ENCODE results near the gene DPP7. TPM values are rescaled to one million over a fixed set of nuclear protein-coding genes. Genes with fewer than 3 reads are reported as not detected.
A peak's percentile ranks its signal among the peaks of the same experiment; 100 is the strongest.
"Not testable (repeated sequence)": the region's sequence is repeated elsewhere in the genome, so short reads cannot be mapped to it uniquely, and the experiment has no call there.

The DPP7 gene
- total RNA-seq, 2 donors from 2014 or later, result 165 to 188 TPM

- Histone ChIP-seq H3K4me3 (no peak overlapping the region), H3K27me3 (peaks cover 12 to 15% of the 10 kb centered on the region in 2 donors), H3K9me3 (no peaks in the 10 kb centered on the region), H3K27ac (no peak overlapping the region), H3K36me3 (no peaks in the 10 kb centered on the region), H3K4me1 (peaks cover 0 to 8% of the 10 kb centered on the region in 2 donors)
- no peak for DNase-seq (ENCODE audit: low spot score)
- TF ChIP-seq, protein P1, sequence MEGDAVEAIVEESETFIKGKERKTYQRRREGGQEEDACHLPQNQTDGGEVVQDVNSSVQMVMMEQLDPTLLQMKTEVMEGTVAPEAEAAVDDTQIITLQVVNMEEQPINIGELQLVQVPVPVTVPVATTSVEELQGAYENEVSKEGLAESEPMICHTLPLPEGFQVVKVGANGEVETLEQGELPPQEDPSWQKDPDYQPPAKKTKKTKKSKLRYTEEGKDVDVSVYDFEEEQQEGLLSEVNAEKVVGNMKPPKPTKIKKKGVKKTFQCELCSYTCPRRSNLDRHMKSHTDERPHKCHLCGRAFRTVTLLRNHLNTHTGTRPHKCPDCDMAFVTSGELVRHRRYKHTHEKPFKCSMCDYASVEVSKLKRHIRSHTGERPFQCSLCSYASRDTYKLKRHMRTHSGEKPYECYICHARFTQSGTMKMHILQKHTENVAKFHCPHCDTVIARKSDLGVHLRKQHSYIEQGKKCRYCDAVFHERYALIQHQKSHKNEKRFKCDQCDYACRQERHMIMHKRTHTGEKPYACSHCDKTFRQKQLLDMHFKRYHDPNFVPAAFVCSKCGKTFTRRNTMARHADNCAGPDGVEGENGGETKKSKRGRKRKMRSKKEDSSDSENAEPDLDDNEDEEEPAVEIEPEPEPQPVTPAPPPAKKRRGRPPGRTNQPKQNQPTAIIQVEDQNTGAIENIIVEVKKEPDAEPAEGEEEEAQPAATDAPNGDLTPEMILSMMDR (IDR thresholded peaks at IDR 0.05), result no peak
These were observed 22.5 kb upstream of the DPP7 start for GRCh38 chr9:137136881-137137607.

GRCh38 chr9:137136261-137136880 lies 21.8 kb upstream of the DPP7 start:
- Histone ChIP-seq H3K27me3 (peaks cover 12 to 15% of the 10 kb centered on the region in 2 donors), H3K27ac (no peak overlapping the region), H3K4me1 (peaks cover 0 to 8% of the 10 kb centered on the region in 2 donors), H3K9me3 (no peaks in the 10 kb centered on the region), H3K4me3 (no peak overlapping the region), H3K36me3 (no peaks in the 10 kb centered on the region)
- TF ChIP-seq, protein P1 (IDR thresholded peaks at IDR 0.05), result no peak
- DNase-seq (ENCODE audit: low spot score), result no peak

GRCh38 chr9:137135154-137135553 lies 20.6 kb upstream of the DPP7 start:
- H3K9me3 ChIP-seq; H3K27ac ChIP-seq; DNase-seq (ENCODE audit: low spot score); H3K36me3 ChIP-seq; H3K4me3 ChIP-seq: not testable (repeated sequence)
- Histone ChIP-seq H3K4me1 (peaks cover 0 to 11% of the 10 kb centered on the region in 2 donors), H3K27me3 (peaks cover 12 to 15% of the 10 kb centered on the region in 2 donors)

- peaks cover 0 to 13% of the 10 kb centered on the region in 2 donors for H3K9me3 ChIP-seq
- H3K4me1 ChIP-seq, result peaks cover 0 to 15% of the 10 kb centered on the region in 2 donors
- no peak for DNase-seq (ENCODE audit: low spot score)
- H3K4me3 ChIP-seq, result no peak overlapping the region
- H3K36me3 ChIP-seq, result no peaks in the 10 kb centered on the region
- TF ChIP-seq, protein P1 (IDR thresholded peaks at IDR 0.05), result no peak
- H3K27ac ChIP-seq, result no peak overlapping the region
- H3K27me3 ChIP-seq, result peaks cover 11 to 12% of the 10 kb centered on the region in 2 donors
These were observed 19.7 kb upstream of the DPP7 start for GRCh38 chr9:137134191-137134590.

DNA sequence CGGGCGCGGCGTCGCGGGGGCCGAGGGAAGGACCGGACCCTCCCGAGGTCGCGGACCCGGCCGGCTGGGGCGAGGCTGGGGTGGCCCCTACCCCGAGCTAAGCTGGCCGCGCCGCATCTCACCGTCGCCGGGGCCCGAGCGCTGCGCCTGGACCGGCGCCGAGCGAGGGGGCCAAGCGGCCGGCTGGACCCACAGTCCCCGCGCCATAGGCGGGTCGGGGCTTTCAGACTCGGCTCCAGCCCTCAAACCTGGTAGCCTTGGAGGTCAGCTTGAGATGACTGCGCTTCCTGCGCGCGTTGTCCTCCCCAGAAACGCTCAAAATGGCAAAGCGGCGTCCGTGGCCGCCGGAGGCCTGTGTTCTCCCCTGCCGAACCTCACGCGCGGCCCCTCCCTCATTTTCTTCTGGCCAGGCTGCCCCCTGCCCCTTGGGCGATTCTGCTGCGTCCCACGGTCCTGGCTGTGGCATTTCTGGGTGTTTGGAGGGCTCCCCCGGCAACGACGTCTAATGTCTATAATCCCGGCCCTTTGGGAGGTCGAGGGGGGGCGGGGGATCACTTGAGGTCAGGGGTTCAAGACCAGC lies 15.7 kb upstream of the DPP7 start:
- H3K36me3 ChIP-seq, result no peaks in the 10 kb centered on the region
- peak overlapping the region; percentile 72 to 77 for H3K27ac ChIP-seq
- peak overlapping the region; percentile 75 to 80 for H3K4me3 ChIP-seq
- TF ChIP-seq, protein P1 (IDR thresholded peaks at IDR 0.05), result no peak
- H3K9me3 ChIP-seq, result peaks cover 0 to 13% of the 10 kb centered on the region in 2 donors
- no peaks in the 10 kb centered on the region for H3K27me3 ChIP-seq
- H3K4me1 ChIP-seq, result peaks cover 0 to 33% of the 10 kb centered on the region in 2 donors
- DNase-seq (ENCODE audit: low spot score), result no peak
